ENCODE results near the gene CNTN6.

- TF ChIP-seq CTCF (IDR thresholded peaks at IDR 0.05) (no peak), POLR2A (IDR thresholded peaks at IDR 0.05) (no peak)
Observed at GRCh38 chr3:1442271-1442670, 349.4 kb downstream of the CNTN6 start.

All from lower leg skin (tissue), 3 donors.